GM12874 (cell line): Measurements from ENCODE around the gene NRXN3.

Source experiments
- TF ChIP-seq, protein P1 (sequence below): IDR thresholded peaks from 2 replicates; pipeline ENCODE4 v1.5.1; 2011; ENCODE audit warnings: low read depth, mild to moderate bottlenecking, control low read depth, low read length, moderate library complexity; ENCODE audit not compliant: insufficient read depth

NRXN3 gene

DNA sequence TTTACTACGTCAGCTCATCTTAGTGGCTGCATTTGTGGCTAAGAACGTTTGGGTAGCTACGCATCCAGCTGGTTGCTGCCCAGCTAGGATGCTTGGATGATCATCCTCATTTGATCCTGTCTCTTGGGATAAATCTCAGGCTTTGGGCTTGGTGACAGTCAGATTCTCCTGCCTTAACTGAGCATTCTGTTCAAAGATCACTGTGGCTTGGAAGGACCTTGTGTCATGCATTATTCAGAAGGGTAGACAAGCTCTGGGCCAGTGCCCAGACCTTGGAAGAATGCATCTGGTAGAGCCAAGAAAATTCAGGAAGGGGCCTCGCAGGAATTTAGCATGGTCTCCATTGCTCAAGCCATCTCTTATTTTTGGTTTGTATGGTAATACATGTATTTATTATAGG lies 188.4 kb downstream of the NRXN3 start:
- TF ChIP-seq, protein P1, sequence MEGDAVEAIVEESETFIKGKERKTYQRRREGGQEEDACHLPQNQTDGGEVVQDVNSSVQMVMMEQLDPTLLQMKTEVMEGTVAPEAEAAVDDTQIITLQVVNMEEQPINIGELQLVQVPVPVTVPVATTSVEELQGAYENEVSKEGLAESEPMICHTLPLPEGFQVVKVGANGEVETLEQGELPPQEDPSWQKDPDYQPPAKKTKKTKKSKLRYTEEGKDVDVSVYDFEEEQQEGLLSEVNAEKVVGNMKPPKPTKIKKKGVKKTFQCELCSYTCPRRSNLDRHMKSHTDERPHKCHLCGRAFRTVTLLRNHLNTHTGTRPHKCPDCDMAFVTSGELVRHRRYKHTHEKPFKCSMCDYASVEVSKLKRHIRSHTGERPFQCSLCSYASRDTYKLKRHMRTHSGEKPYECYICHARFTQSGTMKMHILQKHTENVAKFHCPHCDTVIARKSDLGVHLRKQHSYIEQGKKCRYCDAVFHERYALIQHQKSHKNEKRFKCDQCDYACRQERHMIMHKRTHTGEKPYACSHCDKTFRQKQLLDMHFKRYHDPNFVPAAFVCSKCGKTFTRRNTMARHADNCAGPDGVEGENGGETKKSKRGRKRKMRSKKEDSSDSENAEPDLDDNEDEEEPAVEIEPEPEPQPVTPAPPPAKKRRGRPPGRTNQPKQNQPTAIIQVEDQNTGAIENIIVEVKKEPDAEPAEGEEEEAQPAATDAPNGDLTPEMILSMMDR = no peak

GRCh38 chr14:78359581-78359980 lies 189.4 kb downstream of the NRXN3 start:
- TF ChIP-seq, protein P1 = no peak

- TF ChIP-seq, protein P1 = no peak
These were observed 192.8 kb downstream of the NRXN3 start for GRCh38 chr14:78363008-78363407.

GRCh38 chr14:78367355-78367754 lies 197.2 kb downstream of the NRXN3 start:
- TF ChIP-seq, protein P1 = no peak

DNA sequence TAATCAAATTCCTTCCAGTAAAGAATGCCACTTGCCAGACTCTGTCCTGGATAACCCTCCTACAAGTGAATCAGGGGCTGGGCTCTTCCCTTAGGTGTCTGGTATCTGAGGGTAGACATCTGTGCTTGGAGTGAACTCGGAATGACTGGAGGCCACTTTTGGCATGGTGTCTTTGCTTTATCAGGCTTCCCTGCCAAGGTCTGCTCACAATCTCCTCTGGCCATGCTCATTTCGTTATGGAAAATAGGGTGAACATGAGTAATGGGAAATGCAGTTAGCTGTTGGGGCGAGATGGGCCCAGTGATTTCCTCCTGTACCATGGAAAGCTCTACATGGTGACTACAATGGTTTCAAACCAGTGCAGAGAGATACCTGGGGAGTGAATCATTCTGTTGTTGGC lies 212.9 kb downstream of the NRXN3 start:
- TF ChIP-seq, protein P1 = no peak

- TF ChIP-seq, protein P1 = no peak
These were observed 228.0 kb downstream of the NRXN3 start for GRCh38 chr14:78398216-78398615.

DNA sequence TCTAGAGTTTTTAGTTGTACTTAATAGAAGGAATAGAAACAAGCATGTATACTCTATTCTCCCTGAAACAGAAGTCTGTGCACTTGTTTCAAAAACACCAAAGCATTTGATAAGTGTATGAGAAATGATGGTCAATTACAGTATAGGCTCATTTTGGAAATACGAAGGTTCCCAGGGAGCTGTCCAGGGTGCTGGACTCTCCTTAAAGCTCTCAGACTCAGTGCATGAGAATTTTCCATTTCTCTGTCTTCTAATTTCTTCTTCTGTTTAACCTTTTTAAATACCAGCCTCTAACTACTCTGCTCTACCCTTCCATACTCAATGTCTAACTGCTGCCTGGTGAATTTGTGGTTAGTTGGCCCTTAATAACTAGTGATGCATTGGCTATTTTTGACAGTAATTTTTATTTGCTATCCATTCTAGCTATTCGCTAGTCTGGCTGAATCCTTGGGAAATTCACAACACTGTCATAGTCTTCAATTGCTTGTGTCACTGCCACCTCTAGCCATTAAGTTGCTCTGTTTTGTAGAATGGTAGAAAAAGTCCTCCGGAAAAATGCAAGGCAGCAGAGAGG lies 229.2 kb downstream of the NRXN3 start:
- TF ChIP-seq, protein P1 = no peak
